ENCODE measurements around the gene CRTC1.

GRCh38 chr19:18799389-18799970 lies 116.0 kb downstream of the CRTC1 start:
- TF ChIP-seq SP1 (IDR thresholded peaks at IDR 0.05) (no peak), FOXK2 (IDR thresholded peaks at IDR 0.05) (no peak), FOXA1 (IDR thresholded peaks at IDR 0.05) (no peak), L3MBTL2 (conservative IDR thresholded peaks at IDR 0.05) (no peak), HDGF (IDR thresholded peaks at IDR 0.05; ENCODE audit: borderline replicate concordance) (no peak), ARNT (IDR thresholded peaks at IDR 0.05) (no peak), FOXM1 (IDR thresholded peaks at IDR 0.05; ENCODE audit: borderline replicate concordance) (no peak), ELF4 (IDR thresholded peaks at IDR 0.05) (no peak), ZNF384 (IDR thresholded peaks at IDR 0.05) (no peak), SUZ12 (IDR thresholded peaks at IDR 0.05) (no peak), PKNOX1 (IDR thresholded peaks at IDR 0.05) (no peak), NFRKB (IDR thresholded peaks at IDR 0.05) (no peak)
